HUES48 (cell line): ENCODE results near the gene TULP4.

Source experiments
- H3K27ac ChIP-seq: one replicate; pipeline ENCODE4 v1.7.0; 2013; ENCODE audit warnings: low read depth, low read length, inconsistent platforms
- H3K27me3 ChIP-seq: 2 replicates; pipeline ENCODE4 v1.6.1; 2013; ENCODE audit warnings: mild to moderate bottlenecking, low read length; ENCODE audit not compliant: control insufficient read depth, insufficient read depth
- H3K36me3 ChIP-seq: 2 replicates; pipeline ENCODE4 v1.6.1; 2013; ENCODE audit warnings: low read length; ENCODE audit not compliant: control insufficient read depth, insufficient read depth
- H3K4me1 ChIP-seq: 2 replicates; pipeline ENCODE4 v1.6.1; 2013; ENCODE audit warnings: mild to moderate bottlenecking, low read length; ENCODE audit not compliant: control insufficient read depth, insufficient read depth
- H3K4me3 ChIP-seq: 2 replicates; pipeline ENCODE4 v1.5.1; 2013; ENCODE audit warnings: mild to moderate bottlenecking, low read depth, low read length
- H3K9ac ChIP-seq: 2 replicates; pipeline ENCODE4 v1.6.1; 2013; ENCODE audit warnings: mild to moderate bottlenecking, low read depth, low read length, moderate library complexity
- H3K9me3 ChIP-seq: 2 replicates; pipeline ENCODE4 v1.6.1; 2013; ENCODE audit warnings: low read length; ENCODE audit not compliant: control insufficient read depth, insufficient read depth

The TULP4 gene

GRCh38 chr6:158377860-158378259 lies 65.6 kb downstream of the TULP4 start:
- Histone ChIP-seq H3K9ac (no peak overlapping the region), H3K27ac (no peak overlapping the region), H3K36me3 (no peaks in the 10 kb centered on the region), H3K4me3 (no peak overlapping the region), H3K27me3 (no peaks in the 10 kb centered on the region), H3K4me1 (0 out of 2 replicates have a peak, but pooled peaks cover 5% of the 10 kb centered on the region), H3K9me3 (no peaks in the 10 kb centered on the region)

GRCh38 chr6:158379336-158379735 lies 67.1 kb downstream of the TULP4 start:
- Histone ChIP-seq H3K27me3 (no peaks in the 10 kb centered on the region), H3K4me3 (no peak overlapping the region), H3K36me3 (no peaks in the 10 kb centered on the region), H3K9me3 (no peaks in the 10 kb centered on the region), H3K9ac (no peak overlapping the region), H3K4me1 (0 out of 2 replicates have a peak, but pooled peaks cover 5% of the 10 kb centered on the region), H3K27ac (no peak overlapping the region)

GRCh38 chr6:158381214-158381613 lies 68.9 kb downstream of the TULP4 start:
- no peak overlapping the region for H3K4me3 ChIP-seq
- 0 out of 2 replicates have a peak, but pooled peaks cover 5% of the 10 kb centered on the region for H3K4me1 ChIP-seq
- H3K9ac ChIP-seq: no peak overlapping the region
- H3K27ac ChIP-seq: no peak overlapping the region
- peaks cover 3% of the 10 kb centered on the region; the same call in 1 of the 2 replicates for H3K9me3 ChIP-seq
- H3K36me3 ChIP-seq: no peaks in the 10 kb centered on the region
- no peaks in the 10 kb centered on the region for H3K27me3 ChIP-seq

- no peak overlapping the region for H3K27ac ChIP-seq
- peaks cover 3% of the 10 kb centered on the region; the same call in 1 of the 2 replicates for H3K9me3 ChIP-seq
- H3K4me3 ChIP-seq: no peak overlapping the region
- no peaks in the 10 kb centered on the region for H3K36me3 ChIP-seq
- 0 out of 2 replicates have a peak, but pooled peaks cover 5% of the 10 kb centered on the region for H3K4me1 ChIP-seq
- no peak overlapping the region for H3K9ac ChIP-seq
- no peaks in the 10 kb centered on the region for H3K27me3 ChIP-seq
These were observed 70.2 kb downstream of the TULP4 start for GRCh38 chr6:158382491-158382890.

- no peaks in the 10 kb centered on the region for H3K36me3 ChIP-seq
- no peak overlapping the region for H3K9ac ChIP-seq
- H3K4me1 ChIP-seq: 0 out of 2 replicates have a peak, but pooled peaks cover 5% of the 10 kb centered on the region
- H3K27ac ChIP-seq: no peak overlapping the region
- H3K27me3 ChIP-seq: no peaks in the 10 kb centered on the region
- no peak overlapping the region for H3K4me3 ChIP-seq
- peaks cover 3% of the 10 kb centered on the region; the same call in 1 of the 2 replicates for H3K9me3 ChIP-seq
These were observed 70.8 kb downstream of the TULP4 start for GRCh38 chr6:158383057-158383456.

GRCh38 chr6:158383542-158383941 lies 71.3 kb downstream of the TULP4 start:
- Histone ChIP-seq H3K36me3 (no peaks in the 10 kb centered on the region), H3K9me3 (peaks cover 3% of the 10 kb centered on the region; the same call in 1 of the 2 replicates)

GRCh38 chr6:158384671-158385110 lies 72.4 kb downstream of the TULP4 start:
- H3K9ac ChIP-seq: no peak overlapping the region
- no peak overlapping the region for H3K4me3 ChIP-seq
- H3K36me3 ChIP-seq: no peaks in the 10 kb centered on the region
- H3K9me3 ChIP-seq: peaks cover 3% of the 10 kb centered on the region; the same call in 1 of the 2 replicates
- H3K4me1 ChIP-seq: 0 out of 2 replicates have a peak, but pooled peaks cover under 1% of the 10 kb centered on the region
- H3K27me3 ChIP-seq: no peaks in the 10 kb centered on the region
- H3K27ac ChIP-seq: no peak overlapping the region

More at GRCh38 chr6:158383542-158383941, 71.3 kb downstream of the TULP4 start:
- no peak overlapping the region for H3K27ac ChIP-seq
- no peaks in the 10 kb centered on the region for H3K27me3 ChIP-seq
- H3K9ac ChIP-seq: no peak overlapping the region
- H3K4me3 ChIP-seq: no peak overlapping the region
- H3K4me1 ChIP-seq: 0 out of 2 replicates have a peak, but pooled peaks cover 5% of the 10 kb centered on the region

- Histone ChIP-seq H3K36me3 (no peaks in the 10 kb centered on the region), H3K27me3 (no peaks in the 10 kb centered on the region), H3K9ac (no peak overlapping the region), H3K9me3 (peaks cover 8% of the 10 kb centered on the region), H3K4me1 (no peaks in the 10 kb centered on the region), H3K27ac (no peak overlapping the region), H3K4me3 (no peak overlapping the region)
These were observed 74.8 kb downstream of the TULP4 start for GRCh38 chr6:158387036-158387435.

GRCh38 chr6:158387578-158387977 lies 75.3 kb downstream of the TULP4 start:
- Histone ChIP-seq H3K9ac (no peak overlapping the region), H3K36me3 (no peaks in the 10 kb centered on the region), H3K9me3 (peaks cover 12% of the 10 kb centered on the region), H3K4me3 (no peak overlapping the region), H3K27me3 (no peaks in the 10 kb centered on the region), H3K4me1 (no peaks in the 10 kb centered on the region), H3K27ac (no peak overlapping the region)

- Histone ChIP-seq H3K9ac (no peak overlapping the region), H3K4me1 (no peaks in the 10 kb centered on the region), H3K4me3 (no peak overlapping the region), H3K27me3 (no peaks in the 10 kb centered on the region), H3K9me3 (peaks cover 15% of the 10 kb centered on the region), H3K36me3 (no peaks in the 10 kb centered on the region), H3K27ac (no peak overlapping the region)
These were observed 76.5 kb downstream of the TULP4 start for GRCh38 chr6:158388727-158389126.

GRCh38 chr6:158389193-158389919 lies 77.1 kb downstream of the TULP4 start:
- H3K4me3 ChIP-seq: no peak overlapping the region
- no peaks in the 10 kb centered on the region for H3K36me3 ChIP-seq
- H3K27me3 ChIP-seq: no peaks in the 10 kb centered on the region
- H3K4me1 ChIP-seq: no peaks in the 10 kb centered on the region
- H3K9ac ChIP-seq: no peak overlapping the region
- H3K27ac ChIP-seq: no peak overlapping the region
- H3K9me3 ChIP-seq: peaks cover 20% of the 10 kb centered on the region
